HCT116 (cell line): ENCODE results near the gene LPAR2. TPM values are rescaled to one million over a fixed set of nuclear protein-coding genes. Genes with fewer than 3 reads are reported as not detected.

ENCODE experiments used
- ATAC-seq: fragments of 200-7000 bp; cut with Tn5 transposase; 2 replicates; pipeline ENCODE4 v1.9.1; 2020; ENCODE audit warnings: mild to moderate bottlenecking, moderate library complexity
- BruUV-seq: library from RNA; stranded (reverse); fragments of 400-500 nt; replicated peaks from 2 replicates; lab custom pipeline; 2021; lab: Mats Ljungman, UMichigan
- CTCF ChIA-PET: fragments of 300-600 bp; sonication (Branson Sonifier 250); formaldehyde crosslinking; loops from one replicate; lab custom pipeline; 2021; ENCODE audit warnings: antibody characterized with exemption; lab: Charles Lee
- POLR2A ChIA-PET: fragments of 300-600, 350-600 bp; sonication (Branson Sonifier 250); formaldehyde crosslinking; loops from one replicate; lab custom pipeline; 2021; ENCODE audit warnings: antibody characterized with exemption; lab: Charles Lee
- RAD21 ChIA-PET, 2 experiments: fragments of 300-600 bp; sonication (Branson Sonifier 250); formaldehyde crosslinking; loops; one replicate each; lab custom pipeline; 2023; ENCODE audit warnings: low total read pairs in 2 of 2; ENCODE audit not compliant: uncharacterized antibody in 2 of 2, unreplicated experiment in 2 of 2, low non-redundant PET in 1 of 2; lab: Charles Lee
- DNase-seq: peaks from one replicate; pipeline ENCODE4 v3.0.0-alpha.2; 2010; ENCODE audit warnings: low read depth, low spot score
- H2AFZ ChIP-seq: fragments of 200-600 bp; shearing (Covaris generic), sonication (generic); 2 replicates; pipeline ENCODE4 v1.6.1; 2017; ENCODE audit warnings: low read depth, mixed run types, mixed read lengths, antibody characterized with exemption, low read length; ENCODE audit not compliant: poor library complexity, severe bottlenecking
- H3K27ac ChIP-seq: 2 replicates; pipeline ENCODE4 v1.5.1; 2012; ENCODE audit warnings: low read depth, low read length
- H3K27me3 ChIP-seq: fragments of 200-600 bp; sonication (generic); 2 replicates; pipeline ENCODE4 v1.6.1; 2016; ENCODE audit warnings: mixed run types, low read length, mixed read lengths; ENCODE audit not compliant: insufficient read depth
- H3K36me3 ChIP-seq, 2 experiments: fragments of 200-500 bp in 1 of 2; fragments of 200-600 bp in 1 of 2; sonication (Bioruptor generic) in 1 of 2; sonication (generic) in 1 of 2; 2 replicates each; pipeline versions ENCODE4 v1.5.1 to v1.6.1; 2014 to 2016; ENCODE audit warnings: low read length in 2 of 2, inconsistent platforms in 1 of 2, mixed read lengths in 1 of 2, mixed run types in 1 of 2; ENCODE audit not compliant: insufficient read depth in 2 of 2, control insufficient read depth in 1 of 2
- H3K4me1 ChIP-seq, 2 experiments: fragments of 200-600 bp in 1 of 2; sonication (generic) in 1 of 2; 2 replicates each; pipeline versions ENCODE4 v1.5.1 to v1.6.1; 2012 to 2017; ENCODE audit warnings: low read length in 2 of 2, inconsistent platforms in 1 of 2, mild to moderate bottlenecking in 1 of 2, mixed read lengths in 1 of 2, mixed run types in 1 of 2, moderate library complexity in 1 of 2; ENCODE audit not compliant: insufficient read depth in 2 of 2, control insufficient read depth in 1 of 2
- H3K4me2 ChIP-seq: fragments of 200-600 bp; sonication (generic); 2 replicates; pipeline ENCODE4 v1.6.1; 2017; ENCODE audit warnings: mixed run types, low read length, mixed read lengths
- H3K4me3 ChIP-seq, 2 experiments: fragments of 200-600 bp in 1 of 2; sonication (generic) in 1 of 2; replicated peaks in 1 of 2; 2 replicates each; pipeline ENCODE4 v1.5.1; 2011 to 2016; ENCODE audit warnings: low read length in 2 of 2, control low read depth in 1 of 2, low read depth in 1 of 2, mild to moderate bottlenecking in 1 of 2, mixed read lengths in 1 of 2, mixed run types in 1 of 2
- H3K79me2 ChIP-seq: fragments of 200-600 bp; sonication (generic); 2 replicates; pipeline ENCODE4 v1.6.1; 2017; ENCODE audit warnings: mild to moderate bottlenecking, mixed run types, low read length, moderate library complexity, mixed read lengths; ENCODE audit not compliant: insufficient read depth
- H3K9ac ChIP-seq: fragments of 200-600 bp; sonication (generic); 2 replicates; pipeline ENCODE4 v1.6.1; 2016; ENCODE audit warnings: low read length, mixed read lengths
- H3K9me2 ChIP-seq: fragments of 200-600 bp; sonication (generic), shearing (Covaris generic); 2 replicates; pipeline ENCODE4 v1.6.1; 2017; ENCODE audit warnings: mixed run types, mild to moderate bottlenecking, moderate library complexity; ENCODE audit not compliant: insufficient read depth
- H3K9me3 ChIP-seq, 2 experiments: fragments of 200-500 bp in 1 of 2; fragments of 200-600 bp in 1 of 2; sonication (Bioruptor generic) in 1 of 2; sonication (generic) in 1 of 2; 2 replicates each; pipeline ENCODE4 v1.6.1; 2014 to 2017; ENCODE audit warnings: low read length in 2 of 2, mixed read lengths in 2 of 2, inconsistent platforms in 1 of 2, low read depth in 1 of 2, mild to moderate bottlenecking in 1 of 2, mixed run types in 1 of 2, moderate library complexity in 1 of 2; ENCODE audit not compliant: control insufficient read depth in 1 of 2, insufficient read depth in 1 of 2
- H4K20me1 ChIP-seq: fragments of 200-600 bp; sonication (generic), shearing (Covaris generic); 2 replicates; pipeline ENCODE4 v1.6.1; 2017; ENCODE audit warnings: mixed run types, mild to moderate bottlenecking, moderate library complexity; ENCODE audit not compliant: insufficient read depth
- ATF3 ChIP-seq: IDR thresholded peaks from 2 replicates; pipeline ENCODE4 v1.6.1; 2012
- CBX3 ChIP-seq: IDR thresholded peaks from 2 replicates; pipeline ENCODE4 v1.6.1; 2012; ENCODE audit warnings: low read depth
- CEBPB ChIP-seq: IDR thresholded peaks from 2 replicates; pipeline ENCODE4 v1.6.1; 2012; ENCODE audit warnings: low read depth
- ELF1 ChIP-seq: IDR thresholded peaks from 2 replicates; pipeline ENCODE4 v1.6.1; 2012; ENCODE audit warnings: low read depth, borderline replicate concordance
- EZH2 ChIP-seq: fragments of 200-600 bp; sonication (generic); IDR thresholded peaks from 2 replicates; pipeline ENCODE4 v1.6.1; 2017; ENCODE audit warnings: antibody characterized with exemption, mixed run types
- EZH2phosphoT487 ChIP-seq: fragments of 200-600 bp; IDR thresholded peaks from 2 replicates; pipeline ENCODE4 v1.6.1; 2018; ENCODE audit warnings: antibody characterized with exemption, borderline replicate concordance
- FOSL1 ChIP-seq: IDR thresholded peaks from 2 replicates; pipeline ENCODE4 v1.6.1; 2012; ENCODE audit warnings: low read depth
- MAX ChIP-seq: IDR thresholded peaks from 2 replicates; pipeline ENCODE4 v1.6.1; 2012
- POLR2AphosphoS5 ChIP-seq: IDR thresholded peaks from 2 replicates; pipeline ENCODE4 v1.6.1; 2011; ENCODE audit warnings: mild to moderate bottlenecking, low read depth, low read length, moderate library complexity
- RAD21 ChIP-seq: IDR thresholded peaks from 2 replicates; pipeline ENCODE4 v1.6.1; 2012; ENCODE audit warnings: low read depth, mild to moderate bottlenecking
- TCF7L2 ChIP-seq: IDR thresholded peaks from 2 replicates; pipeline ENCODE4 v1.7.0; 2011; ENCODE audit warnings: borderline replicate concordance, inconsistent platforms; ENCODE audit not compliant: insufficient read depth, insufficient read length; ENCODE audit errors: extremely low read depth
- YY1 ChIP-seq: IDR thresholded peaks from 2 replicates; pipeline ENCODE4 v1.6.1; 2011; ENCODE audit warnings: low read length, low read depth, moderate library complexity, mild to moderate bottlenecking; ENCODE audit not compliant: insufficient replicate concordance; ENCODE audit errors: extremely low read depth
- ZBTB33 ChIP-seq: IDR thresholded peaks from 2 replicates; pipeline ENCODE4 v1.6.1; 2011; ENCODE audit warnings: mild to moderate bottlenecking, low read length, moderate library complexity; ENCODE audit not compliant: insufficient replicate concordance; ENCODE audit errors: extremely low read depth
- intact Hi-C: fragments of 100-400 bp; cut with micrococcal nuclease; formaldehyde crosslinking; loops from 2 replicates; pipeline ENCODE4 v1.10.0; 2022
- total RNA-seq: library from RNA; stranded (reverse); gene quantifications from one replicate; pipeline ENCODE4 v1.2.1, GENCODE V29; 2021; ENCODE audit not compliant: unreplicated experiment
- TF ChIP-seq, protein P1 (sequence below): IDR thresholded peaks from 2 replicates; pipeline ENCODE4 v1.6.1; 2012; ENCODE audit warnings: low read depth

Gene LPAR2
- total RNA-seq, 1 experiment from 2014 or later: 28.2 TPM

DNA sequence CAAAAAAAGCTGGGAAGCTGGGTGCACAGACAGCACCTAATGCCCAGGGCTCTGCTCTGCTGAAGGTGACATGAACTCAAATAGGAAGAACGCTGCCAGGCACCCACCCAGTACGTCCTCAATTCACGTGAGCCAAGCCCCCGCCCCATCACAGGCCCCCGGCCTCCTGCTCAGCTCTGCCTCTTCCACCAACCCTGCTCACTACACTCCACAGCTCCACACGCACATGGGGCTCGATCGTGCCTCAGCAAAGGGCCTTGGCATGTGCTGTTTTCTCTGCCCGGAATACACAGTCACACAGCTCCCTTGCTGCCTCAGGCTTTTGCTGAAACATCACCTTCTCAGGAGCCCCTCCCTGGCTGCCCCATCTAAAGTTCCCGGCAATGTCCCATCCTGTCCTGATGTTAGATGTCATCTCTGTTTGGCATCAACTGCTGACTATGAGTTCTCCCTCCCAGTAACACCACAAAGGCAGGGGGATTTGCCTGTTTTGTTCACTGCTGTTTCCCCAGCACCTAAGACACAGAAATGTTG is 33.2 kb upstream of the LPAR2 start (continued):
- TF ChIP-seq ZBTB33 (no peak), YY1 (no peak)

DNA sequence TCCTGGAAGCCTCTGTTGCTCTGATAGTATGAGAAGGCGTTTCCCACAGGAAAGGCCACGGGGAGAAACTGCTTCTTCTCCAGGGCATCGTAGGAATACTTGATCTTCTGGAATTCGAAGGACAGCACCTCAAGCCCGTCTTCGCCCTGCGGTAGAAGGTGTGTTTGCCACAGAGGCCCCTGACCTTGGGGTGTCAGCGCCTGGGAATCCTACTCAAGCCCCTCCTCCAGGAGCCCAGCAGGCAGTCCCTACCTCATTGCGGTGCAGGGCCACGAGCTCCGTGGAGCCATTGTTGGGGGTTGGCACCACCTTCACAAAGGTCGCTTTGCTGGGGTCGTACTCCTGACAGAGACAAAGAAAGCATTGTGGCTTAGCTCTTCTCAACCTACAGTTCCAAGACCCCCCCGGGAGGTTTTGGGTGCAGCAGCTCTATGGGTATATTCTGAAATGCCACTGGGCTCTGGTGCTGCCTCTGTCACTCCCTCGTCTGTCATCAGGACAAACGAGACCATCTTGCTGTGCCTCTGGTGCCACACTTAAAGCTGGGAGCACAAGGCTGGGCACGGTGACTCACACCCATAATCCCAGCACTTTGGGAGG is 31.7 kb upstream of the LPAR2 start:
- ATAC-seq (no peak), DNase-seq (no peak)
- no peaks in the 10 kb centered on the region for H3K9me3 ChIP-seq
- H3K27ac ChIP-seq: no peak overlapping the region
- no peak overlapping the region for H3K9ac ChIP-seq
- no peaks in the 10 kb centered on the region for H3K27me3 ChIP-seq
- peaks cover 36 to 48% of the 10 kb centered on the region in 2 experiments for H3K36me3 ChIP-seq
- ChIA-PET CTCF (no interaction called here), RAD21 (no interaction called here), POLR2A (no interaction called here)
- TF ChIP-seq CBX3 (no peak), TCF7L2 (no peak), ZBTB33 (no peak), ELF1 (no peak), EZH2 (no peak), ATF3 (no peak), YY1 (no peak), EZH2phosphoT487 (no peak), FOSL1 (no peak), POLR2AphosphoS5 (no peak), CEBPB (no peak), RAD21 (no peak), MAX (no peak)
- TF ChIP-seq, protein P1, sequence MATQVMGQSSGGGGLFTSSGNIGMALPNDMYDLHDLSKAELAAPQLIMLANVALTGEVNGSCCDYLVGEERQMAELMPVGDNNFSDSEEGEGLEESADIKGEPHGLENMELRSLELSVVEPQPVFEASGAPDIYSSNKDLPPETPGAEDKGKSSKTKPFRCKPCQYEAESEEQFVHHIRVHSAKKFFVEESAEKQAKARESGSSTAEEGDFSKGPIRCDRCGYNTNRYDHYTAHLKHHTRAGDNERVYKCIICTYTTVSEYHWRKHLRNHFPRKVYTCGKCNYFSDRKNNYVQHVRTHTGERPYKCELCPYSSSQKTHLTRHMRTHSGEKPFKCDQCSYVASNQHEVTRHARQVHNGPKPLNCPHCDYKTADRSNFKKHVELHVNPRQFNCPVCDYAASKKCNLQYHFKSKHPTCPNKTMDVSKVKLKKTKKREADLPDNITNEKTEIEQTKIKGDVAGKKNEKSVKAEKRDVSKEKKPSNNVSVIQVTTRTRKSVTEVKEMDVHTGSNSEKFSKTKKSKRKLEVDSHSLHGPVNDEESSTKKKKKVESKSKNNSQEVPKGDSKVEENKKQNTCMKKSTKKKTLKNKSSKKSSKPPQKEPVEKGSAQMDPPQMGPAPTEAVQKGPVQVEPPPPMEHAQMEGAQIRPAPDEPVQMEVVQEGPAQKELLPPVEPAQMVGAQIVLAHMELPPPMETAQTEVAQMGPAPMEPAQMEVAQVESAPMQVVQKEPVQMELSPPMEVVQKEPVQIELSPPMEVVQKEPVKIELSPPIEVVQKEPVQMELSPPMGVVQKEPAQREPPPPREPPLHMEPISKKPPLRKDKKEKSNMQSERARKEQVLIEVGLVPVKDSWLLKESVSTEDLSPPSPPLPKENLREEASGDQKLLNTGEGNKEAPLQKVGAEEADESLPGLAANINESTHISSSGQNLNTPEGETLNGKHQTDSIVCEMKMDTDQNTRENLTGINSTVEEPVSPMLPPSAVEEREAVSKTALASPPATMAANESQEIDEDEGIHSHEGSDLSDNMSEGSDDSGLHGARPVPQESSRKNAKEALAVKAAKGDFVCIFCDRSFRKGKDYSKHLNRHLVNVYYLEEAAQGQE: no peak
- peaks cover 41% of the 10 kb centered on the region for H3K79me2 ChIP-seq
- H3K4me2 ChIP-seq: no peak overlapping the region
- intact Hi-C loops: no loop called here
- no peak overlapping the region for H2AFZ ChIP-seq
- H3K9me2 ChIP-seq: no peaks in the 10 kb centered on the region
- H4K20me1 ChIP-seq: no peaks in the 10 kb centered on the region
- peaks cover 8 to 33% of the 10 kb centered on the region in 2 experiments; a peak in 3 of 4 replicates for H3K4me1 ChIP-seq
- no TSS peak for BruUV-seq
- H3K4me3 ChIP-seq: no peak overlapping the region
